Hepatic stellate cell (primary cell): ENCODE results near the gene ALDH3B2.
"Not testable (repeated sequence)": the region's sequence is repeated elsewhere in the genome, so short reads cannot be mapped to it uniquely, and the experiment has no call there.

Source experiments
- DNase-seq: peaks from one replicate; pipeline ENCODE4 v3.0.0; 2011; ENCODE audit warnings: low spot score

The ALDH3B2 gene, protein sequence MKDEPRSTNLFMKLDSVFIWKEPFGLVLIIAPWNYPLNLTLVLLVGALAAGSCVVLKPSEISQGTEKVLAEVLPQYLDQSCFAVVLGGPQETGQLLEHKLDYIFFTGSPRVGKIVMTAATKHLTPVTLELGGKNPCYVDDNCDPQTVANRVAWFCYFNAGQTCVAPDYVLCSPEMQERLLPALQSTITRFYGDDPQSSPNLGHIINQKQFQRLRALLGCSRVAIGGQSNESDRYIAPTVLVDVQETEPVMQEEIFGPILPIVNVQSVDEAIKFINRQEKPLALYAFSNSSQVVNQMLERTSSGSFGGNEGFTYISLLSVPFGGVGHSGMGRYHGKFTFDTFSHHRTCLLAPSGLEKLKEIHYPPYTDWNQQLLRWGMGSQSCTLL

DNA sequence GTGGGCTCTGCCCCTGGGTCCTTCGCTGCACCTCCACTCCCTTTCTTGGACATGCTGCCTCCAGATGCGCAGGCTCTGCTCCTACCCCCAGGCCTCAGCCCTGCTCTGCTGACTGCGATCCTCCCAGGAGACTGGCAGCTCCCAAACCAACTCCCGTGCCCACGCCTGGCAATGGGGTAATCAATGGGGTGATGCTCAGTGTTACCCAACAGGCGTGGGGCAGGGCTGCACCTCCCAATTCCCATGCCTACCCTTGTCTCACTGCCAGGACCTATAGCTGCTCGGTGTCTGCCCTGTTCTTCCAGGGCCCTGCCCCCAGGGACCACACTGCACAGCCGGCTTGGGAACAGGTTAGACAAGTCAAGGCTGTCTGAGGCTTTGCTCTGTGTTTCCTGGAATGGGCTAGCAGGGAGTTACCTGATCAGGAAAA lies at the start of gene ALDH3B2:
Gene ALDH3B2, minus strand, starts transcription at position 182 of the 430 bp plus-strand sequence. CDS start 7,688 bp downstream, outside the sequence.
- no peak for DNase-seq

DNA sequence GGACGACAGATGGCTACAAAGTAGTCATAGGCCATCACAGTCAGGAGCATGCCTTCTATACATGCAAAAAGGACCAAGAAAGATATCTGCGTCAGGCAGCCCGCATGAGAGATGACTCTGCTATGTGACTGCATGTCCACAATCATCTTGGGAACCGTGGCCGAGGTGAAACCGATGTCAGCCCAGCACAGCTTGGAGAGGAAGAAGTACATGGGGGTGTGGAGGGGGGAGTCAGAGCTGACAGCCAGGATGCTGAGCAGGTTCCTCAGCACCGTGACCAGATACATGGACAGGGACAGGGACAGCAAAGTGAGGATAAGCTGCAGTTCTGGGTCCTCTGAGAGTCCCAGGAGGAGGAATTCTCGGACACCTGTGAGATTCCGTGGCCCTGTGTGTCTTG lies 48.6 kb upstream of the ALDH3B2 start:
- DNase-seq, result not testable (repeated sequence)

DNA sequence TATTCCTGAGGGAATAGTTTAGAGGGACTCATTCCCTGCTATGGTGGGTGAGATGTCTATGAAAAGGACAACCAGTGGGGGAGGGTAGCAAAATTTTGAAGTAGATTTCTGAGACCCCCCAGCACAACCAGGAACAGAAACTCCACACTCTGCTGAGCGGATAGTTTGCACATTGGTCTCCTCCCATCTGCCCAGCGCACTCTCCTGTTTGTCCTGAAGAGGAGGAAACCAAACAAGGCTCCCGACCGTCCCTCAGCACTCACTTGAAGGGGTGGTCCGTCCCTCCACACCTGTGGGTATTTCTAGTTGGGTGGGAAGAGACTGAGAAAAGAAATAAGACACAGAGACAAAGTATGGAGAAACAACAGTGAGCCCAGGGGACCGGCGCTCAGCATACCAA lies 41.8 kb upstream of the ALDH3B2 start:
- DNase-seq, result not testable (repeated sequence)

DNA sequence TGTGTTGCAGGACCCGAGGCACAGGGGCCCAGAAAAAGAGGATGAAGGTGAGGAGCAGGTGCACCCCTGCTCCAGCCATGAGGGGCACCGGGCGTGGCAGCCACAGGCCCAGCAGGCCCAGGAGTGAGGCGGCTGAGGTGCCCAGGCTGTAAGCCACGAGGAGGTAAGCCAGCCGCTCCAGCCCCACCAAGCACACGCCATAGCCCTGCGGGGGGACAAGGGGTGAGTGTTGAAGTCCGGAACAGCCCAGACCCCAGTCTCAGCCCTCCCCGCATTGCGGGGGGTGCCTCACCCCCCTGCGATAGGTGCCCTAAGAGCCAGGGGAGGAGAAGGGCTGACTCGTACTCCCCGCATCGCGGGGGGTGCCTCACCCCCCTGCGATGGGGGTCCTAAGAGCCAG lies 41.4 kb upstream of the ALDH3B2 start:
- DNase-seq, result not testable (repeated sequence)

DNA sequence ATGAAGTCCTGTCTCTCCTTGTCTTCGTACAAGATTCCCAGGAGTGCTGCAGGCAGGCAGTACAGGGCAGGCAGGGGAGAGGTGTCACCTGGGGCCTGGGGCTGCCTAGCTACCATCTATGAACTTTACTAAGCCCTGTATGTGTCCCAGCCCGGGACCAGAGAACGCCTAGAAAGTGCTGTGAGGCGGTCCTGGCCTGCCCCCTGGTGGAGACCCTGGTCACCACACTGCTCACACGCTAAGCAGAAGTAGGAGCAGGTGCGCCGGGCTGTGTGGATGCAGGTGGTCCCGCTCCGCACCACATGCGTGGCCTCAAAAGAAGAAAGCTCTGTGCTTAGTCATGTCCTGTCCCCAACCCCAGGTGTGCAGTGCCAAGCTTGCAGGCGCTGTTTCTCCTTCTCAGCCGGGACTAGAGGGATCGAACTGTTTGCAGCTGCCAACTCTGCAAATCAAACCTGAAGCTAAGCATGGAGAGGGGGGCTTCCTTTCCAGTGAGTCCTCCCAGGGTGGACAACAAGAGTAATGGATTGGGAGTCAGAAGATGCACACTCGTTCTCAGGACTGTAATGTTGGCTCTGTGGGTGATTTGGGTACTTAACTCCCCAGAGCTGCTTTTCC lies 39.6 kb upstream of the ALDH3B2 start:
- not testable (repeated sequence) for DNase-seq

DNA sequence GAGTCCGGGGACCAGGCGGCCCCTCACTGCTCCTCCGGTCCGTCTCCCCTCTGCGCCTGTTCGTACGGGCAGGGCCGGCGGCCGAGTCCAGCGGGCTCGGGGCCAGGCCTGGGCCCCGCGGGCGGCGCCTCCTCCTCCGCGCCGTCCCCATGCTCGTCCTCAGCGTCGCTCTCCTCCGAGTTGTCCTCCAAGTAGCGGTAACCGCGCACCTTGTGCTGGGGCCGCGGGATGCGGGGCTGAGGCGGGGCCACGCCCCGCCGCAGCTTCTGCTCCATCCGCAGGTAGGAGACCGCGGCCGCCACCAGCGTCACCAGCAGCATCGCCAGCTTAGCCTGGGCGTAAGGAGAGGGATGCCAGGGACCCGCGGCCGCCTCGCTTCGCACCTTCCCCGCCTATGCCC lies 37.3 kb upstream of the ALDH3B2 start:
- DNase-seq, result not testable (repeated sequence)

DNA sequence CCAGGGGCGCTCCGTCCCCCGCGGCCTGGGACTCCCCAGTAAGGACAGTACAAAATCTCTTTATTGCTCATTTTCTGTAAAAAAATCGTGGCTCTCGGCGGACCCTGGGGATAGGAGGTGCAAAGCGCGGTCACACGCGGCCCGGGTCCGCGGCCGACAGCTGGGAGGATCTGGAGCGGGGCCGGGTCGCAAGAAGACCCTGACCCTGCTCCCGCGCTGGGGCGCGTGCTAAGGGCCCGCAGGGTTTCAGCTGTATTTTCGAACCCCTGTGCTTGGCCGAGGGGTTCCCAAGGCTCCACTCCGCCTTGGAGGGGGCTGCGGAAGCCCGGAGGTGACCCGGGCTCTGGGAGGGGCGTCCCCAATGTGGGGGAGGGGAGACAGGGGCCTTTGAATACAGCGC lies 36.8 kb upstream of the ALDH3B2 start:
- not testable (repeated sequence) for DNase-seq

DNA sequence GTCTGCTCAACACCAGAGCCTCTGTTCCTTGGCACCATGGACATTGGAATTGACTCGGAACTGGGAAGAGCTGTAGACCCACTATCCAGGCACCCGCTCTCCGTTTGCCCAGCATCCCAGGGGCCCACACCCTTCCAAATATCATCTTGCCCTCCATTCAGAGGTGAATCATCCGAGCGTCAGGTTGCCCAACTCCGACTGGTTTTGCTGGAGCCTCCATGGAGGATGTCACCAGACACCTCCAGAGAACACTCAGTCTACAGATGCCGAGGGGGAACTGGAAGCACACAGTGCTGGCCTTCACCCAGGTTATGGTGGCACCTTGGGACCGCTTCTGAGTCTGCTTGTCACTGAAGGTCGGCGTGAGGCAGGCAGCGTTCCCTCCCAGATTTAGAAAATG lies 35.4 kb upstream of the ALDH3B2 start:
- not testable (repeated sequence) for DNase-seq

DNA sequence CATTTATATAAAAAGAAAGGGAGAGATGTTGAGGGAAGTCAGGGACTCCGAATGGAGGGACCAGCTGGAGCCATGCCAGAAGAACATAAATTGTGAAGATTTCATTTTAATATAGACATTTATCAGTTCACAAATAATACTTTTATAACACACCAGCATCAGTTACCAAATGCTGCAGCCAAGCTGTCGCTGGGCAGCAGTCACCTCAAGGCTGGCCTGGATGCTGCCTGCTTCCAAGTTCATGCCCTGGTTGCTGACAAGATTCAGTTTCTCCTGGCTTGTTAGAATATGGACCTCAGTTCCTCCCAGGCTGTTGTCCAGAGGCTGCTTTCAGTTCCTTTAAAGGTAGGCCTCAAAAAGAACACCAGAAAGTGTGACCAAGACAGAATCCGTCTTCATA lies 30.8 kb upstream of the ALDH3B2 start:
- no peak for DNase-seq

DNA sequence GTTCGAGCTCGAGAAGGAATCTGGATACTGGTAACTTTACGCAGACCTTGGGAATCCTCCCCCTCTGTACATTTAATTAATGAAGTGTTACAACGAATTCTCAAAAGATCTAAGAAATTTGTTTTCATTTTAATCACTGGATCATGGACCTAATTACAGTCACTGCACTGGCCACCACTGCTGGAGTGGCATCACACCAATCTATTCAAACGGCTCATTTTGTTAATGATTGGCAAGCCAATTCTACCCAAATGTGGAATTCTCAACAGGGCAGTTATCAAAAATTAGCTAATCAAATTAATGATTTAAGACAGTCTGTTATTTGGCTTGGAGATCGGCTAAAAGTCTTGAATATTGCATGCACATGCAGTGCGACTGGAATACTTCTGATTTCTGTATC lies 30.1 kb upstream of the ALDH3B2 start:
- DNase-seq, result no peak

DNA sequence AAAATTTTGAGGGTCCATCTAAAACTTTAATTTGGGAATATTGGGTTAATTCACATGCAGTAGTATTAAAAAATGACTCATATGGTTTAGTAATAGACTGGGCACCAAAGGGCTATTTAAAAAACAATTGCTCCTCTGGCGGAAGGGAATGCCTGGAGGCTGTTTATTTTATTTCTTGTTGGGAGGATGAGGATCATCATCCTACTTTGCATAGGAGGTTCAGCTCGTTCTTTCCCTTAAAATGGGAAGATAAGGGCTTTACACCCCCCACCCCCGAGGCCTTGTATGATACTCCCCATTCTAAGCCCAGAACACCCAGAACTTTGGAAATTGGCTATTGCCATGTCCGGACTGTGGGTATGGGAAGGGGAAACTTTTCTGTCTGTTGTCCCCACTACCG lies 29.3 kb upstream of the ALDH3B2 start:
- not testable (repeated sequence) for DNase-seq

DNA sequence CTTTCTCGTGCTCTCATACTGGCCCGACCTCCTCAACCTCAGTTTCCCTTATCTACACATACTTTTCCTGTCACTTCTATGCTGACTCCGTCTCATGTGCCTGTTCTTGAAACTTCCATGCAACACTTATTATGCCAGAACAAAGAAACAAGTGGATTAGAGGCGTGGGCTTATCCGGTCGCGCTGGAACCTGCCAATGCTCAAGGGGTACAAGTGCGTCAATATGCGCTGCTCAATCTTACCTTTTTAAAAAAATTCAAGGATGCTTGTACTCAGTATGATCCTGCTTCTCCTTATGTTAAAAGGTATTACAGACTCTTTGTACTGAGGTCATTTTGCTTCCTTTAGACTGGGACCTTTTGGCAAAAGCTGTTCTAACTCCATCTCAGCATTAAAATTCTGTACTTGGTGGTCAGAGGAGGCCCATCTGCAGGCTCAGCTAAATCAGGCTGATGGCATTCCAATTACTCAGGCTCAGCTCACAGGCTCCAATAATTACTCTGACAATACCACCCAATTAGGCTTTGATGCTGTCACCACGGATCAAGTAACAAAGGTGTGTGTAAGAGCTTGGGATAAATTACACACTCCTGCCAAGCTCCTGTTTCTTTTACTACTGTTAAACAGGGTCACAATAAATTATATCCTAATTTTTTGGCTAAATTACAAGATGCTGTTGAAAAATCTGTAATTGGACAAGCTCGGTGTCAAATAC lies 26.3 kb upstream of the ALDH3B2 start:
- DNase-seq, result no peak

DNA sequence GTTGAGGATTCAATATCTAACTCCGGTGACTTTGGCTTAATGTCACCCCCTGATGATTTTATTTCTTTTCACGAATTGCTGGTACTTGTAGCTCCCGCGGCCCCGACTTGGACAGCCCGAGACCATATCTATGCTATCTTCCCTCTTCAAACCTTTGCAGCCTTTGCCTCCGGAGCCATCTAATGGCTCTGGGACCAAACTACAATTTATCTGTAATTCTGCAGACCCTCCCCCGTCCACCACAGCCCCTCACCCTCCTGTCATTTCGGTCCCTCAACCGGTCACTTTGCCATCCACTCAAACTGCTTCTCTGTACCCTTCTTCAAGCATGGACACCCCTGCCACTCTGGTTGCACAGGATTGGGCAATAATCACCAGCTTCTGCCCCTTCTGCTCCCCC lies 25.7 kb upstream of the ALDH3B2 start:
- DNase-seq, result no peak

DNA sequence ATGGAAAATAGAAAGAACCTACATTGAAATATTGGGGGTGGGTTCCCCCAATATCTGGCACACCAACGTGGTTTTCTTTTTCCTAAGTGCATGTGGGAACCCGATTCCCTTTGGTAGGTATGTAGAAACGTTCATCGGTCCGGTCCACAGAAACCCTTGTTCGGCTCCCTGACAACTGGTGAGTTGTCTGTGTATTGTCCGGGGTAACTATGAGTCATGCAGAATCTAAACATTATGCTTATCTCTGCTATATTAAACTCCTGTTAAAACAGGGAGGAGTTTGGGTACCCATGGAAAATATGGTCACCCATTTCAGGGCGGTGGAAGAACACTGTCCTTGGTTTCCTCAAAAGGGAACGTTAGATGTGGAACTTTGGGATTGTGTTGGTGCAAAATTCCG lies 25.1 kb upstream of the ALDH3B2 start:
- DNase-seq, result no peak

DNA sequence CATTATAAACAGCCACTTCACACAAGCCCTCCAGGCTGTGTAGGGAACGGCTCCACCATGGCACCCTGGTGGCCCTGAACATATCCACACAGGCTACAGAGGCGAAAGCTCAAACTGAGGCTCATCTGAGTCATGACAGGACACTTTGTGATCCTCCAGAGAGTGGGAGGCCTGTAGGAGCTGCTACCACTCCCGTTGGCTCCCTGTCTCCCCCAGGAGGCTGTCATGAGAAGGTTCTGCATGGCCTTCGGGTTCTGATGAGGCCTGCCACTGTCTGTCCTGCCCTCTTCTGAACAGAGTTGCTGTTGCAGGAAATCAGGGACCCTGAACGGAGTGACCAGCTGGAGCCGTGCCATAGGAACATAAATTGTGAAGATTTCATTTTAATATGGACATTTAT lies 23.8 kb upstream of the ALDH3B2 start:
- DNase-seq, result no peak

DNA sequence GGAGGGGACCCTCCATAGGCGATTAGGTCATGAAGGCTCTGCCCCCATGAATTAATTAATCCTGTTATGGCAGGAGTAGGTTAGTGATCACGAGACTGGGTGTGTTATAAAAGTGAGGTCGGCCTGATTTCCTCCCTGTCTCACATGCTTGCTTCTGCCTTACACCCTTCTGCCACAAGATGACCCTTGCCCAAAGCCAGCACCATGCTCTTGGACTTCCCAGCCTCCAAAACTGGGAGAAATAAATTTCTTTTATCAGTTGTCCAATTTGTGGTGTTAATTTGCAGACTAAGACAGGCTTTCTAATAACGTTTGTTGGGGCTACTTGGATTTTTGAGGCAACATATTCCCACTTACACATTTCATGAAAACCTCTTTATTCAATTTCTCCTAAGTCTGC lies 23.4 kb upstream of the ALDH3B2 start:
- DNase-seq, result no peak

DNA sequence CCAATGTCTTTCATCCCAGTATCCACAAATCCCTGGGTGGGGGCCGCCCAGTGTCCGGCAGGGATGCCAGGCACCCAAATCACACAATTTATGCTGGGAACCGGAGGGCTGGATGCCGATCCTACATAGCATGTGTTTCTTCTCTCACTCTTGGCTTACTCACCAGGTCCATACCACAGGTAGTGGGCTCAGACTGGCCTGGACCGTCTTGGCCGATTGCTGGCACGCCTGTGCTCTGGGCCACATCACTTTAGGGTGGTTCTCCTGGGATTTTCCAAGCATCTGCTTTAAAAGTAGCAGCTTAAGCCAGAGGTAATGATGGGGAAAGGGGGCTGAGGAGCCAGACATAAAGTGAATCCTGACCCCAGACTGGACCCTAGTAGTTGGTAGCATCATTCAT lies 22.6 kb upstream of the ALDH3B2 start:
- no peak for DNase-seq

DNA sequence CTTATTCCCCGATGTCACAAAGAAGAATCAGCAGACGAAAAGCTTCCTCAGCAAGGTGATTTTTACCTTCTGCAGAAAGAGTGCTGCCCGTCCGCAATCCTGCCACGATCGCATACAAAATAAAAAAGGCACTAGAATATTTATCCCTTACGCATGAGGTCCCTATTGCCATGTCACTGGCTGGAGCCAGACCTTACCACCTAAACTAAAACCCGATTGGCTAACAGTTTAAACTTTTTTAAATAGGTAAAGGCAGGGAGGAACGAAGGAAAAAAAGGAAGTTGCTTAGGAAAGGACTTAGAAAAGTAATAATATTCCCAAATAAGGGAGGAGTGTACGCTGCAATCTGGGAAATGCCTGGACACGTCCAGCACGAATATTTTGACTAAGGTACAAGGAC lies 21.2 kb upstream of the ALDH3B2 start:
- no peak for DNase-seq

DNA sequence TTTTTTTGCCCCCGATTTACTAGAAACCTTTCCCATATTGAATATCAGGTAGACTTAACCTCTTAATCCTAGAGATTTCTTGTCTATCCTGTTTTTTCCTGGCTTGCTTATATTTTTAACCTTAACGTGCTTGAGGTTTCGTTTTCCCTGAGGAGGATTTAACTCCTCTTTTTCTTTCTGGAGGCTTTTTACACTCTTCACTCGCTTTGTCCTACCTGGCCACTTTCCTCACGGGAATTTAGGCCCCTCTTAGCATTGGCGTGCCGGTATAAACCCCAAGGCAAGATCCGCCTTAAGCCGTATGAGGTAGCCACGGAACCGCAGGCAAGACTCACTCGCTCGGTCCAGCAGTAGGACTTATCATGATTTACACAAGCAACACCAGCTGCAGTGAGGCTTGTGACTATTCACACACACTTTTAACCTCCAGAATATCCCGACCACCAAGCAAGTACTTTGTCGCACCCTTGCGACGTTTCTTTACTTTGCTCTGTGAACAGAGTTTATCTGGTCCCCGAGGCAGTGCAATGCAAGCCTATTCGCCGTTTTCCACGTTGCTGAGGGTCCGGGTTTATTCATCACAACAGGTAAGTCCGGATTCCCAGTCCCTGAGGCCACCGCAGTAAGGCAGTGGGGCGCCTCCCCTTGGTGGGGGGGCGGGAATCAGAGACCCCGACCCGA lies 20.6 kb upstream of the ALDH3B2 start:
- no peak for DNase-seq

DNA sequence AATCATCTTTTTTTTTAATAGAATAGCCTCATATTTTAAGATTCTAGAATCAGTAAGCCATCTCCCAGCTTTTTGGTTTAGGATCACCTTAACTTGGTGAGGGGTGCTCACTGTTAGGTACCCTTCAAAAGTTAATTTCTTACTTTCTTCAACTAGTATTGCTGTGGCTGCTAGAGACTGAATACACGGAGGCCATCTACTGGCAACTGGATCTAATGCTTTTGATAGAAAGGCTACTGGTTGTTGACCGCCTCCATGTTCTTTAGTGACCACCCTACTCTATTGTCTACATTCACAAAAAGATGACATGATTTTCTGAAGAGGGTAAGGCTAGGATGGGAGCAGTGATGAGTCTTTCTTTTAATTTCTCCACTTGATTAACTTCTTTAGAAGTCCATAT lies 16.7 kb upstream of the ALDH3B2 start:
- no peak for DNase-seq

DNA sequence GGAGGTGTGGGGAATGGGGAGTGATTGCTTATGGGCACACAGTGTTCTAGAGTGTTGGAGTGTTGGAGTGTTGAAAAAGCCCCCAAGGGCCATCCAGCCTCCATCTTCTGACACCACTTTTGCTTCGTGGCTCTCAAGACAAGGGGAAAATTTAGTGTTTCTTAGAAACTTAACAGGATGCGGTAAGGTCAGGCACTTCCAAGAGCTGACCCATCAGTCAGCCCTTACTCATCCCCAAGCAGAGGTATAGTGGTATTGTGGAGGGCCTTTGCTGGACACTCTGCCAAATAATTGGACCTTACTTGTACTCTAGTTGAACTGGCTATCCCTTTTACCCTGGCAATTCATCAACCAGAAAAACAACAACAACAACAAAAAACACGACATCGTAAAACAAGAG lies 14.8 kb upstream of the ALDH3B2 start:
- no peak for DNase-seq

DNA sequence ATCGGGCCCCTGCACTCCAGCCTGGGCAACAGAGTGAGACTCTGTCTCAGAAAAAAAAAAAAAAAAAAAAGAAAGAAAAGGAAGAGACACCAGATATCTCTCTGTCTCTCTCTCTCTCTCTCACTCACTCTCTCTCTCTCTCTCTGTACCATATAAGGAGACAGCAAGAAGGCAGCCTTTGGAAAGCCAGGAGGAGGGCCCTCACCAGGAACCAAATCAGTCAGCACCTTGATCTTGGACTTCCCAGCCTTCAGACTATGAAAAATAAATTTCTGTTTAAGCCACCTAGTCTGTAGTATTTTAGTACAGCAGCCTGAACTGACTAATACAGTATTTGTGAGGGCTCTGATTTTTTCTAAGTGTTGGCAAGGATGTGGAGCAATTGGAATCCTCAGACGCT lies 13.6 kb upstream of the ALDH3B2 start:
- DNase-seq, result no peak
